Large intestine (tissue), 3 donors: ENCODE data around the gene CGB3. TPM values are rescaled to one million over a fixed set of nuclear protein-coding genes. Genes with fewer than 3 reads are reported as not detected.
A peak's percentile ranks its signal among the peaks of the same experiment; 100 is the strongest.
"Not testable (repeated sequence)": the region's sequence is repeated elsewhere in the genome, so short reads cannot be mapped to it uniquely, and the experiment has no call there.

ENCODE experiments used
- DNase-seq, 2 donors: peaks; one replicate each; pipeline versions ENCODE4 v3.0.0 to v3.0.0-alpha.2; 2013
- H3K27ac ChIP-seq: one replicate; pipeline ENCODE4 v1.5.1; 2013; ENCODE audit warnings: low read length
- H3K27me3 ChIP-seq: 2 replicates; pipeline ENCODE4 v1.6.1; 2013; ENCODE audit warnings: low read length; ENCODE audit not compliant: control insufficient read depth, insufficient read depth
- H3K36me3 ChIP-seq: 2 replicates; pipeline ENCODE4 v1.6.1; 2013; ENCODE audit warnings: low read length; ENCODE audit not compliant: control insufficient read depth, insufficient read depth
- H3K4me1 ChIP-seq: one replicate; pipeline ENCODE4 v1.6.1; 2013; ENCODE audit warnings: low read length; ENCODE audit not compliant: control insufficient read depth, insufficient read depth
- H3K4me3 ChIP-seq: one replicate; pipeline ENCODE4 v1.5.1; 2013; ENCODE audit warnings: low read length
- H3K9me3 ChIP-seq: one replicate; pipeline ENCODE4 v1.6.1; 2013; ENCODE audit warnings: mild to moderate bottlenecking, low read depth, low read length, moderate library complexity; ENCODE audit not compliant: control insufficient read depth
- WGBS: methylation state at CpG from one replicate; pipeline ENCODE4 v1.1.5; 2013; ENCODE audit warnings: low lambda C conversion rate; ENCODE audit not compliant: insufficient coverage; 5-methylcytosine and 5-hydroxymethylcytosine counted together
- polyA plus RNA-seq: library from polyadenylated mRNA; unstranded; fragments of 120-200 nt; gene quantifications from one replicate; pipeline ENCODE4 v1.2.1, GENCODE V29; 2013

Gene CGB3
- polyA plus RNA-seq, 1 donor, result not detected

GRCh38 chr19:49061000-49061399 is 36.9 kb upstream of the CGB3 start:
- Histone ChIP-seq H3K36me3 (no peaks in the 10 kb centered on the region), H3K4me3 (no peak overlapping the region), H3K27ac (no peak overlapping the region), H3K4me1 (peaks cover 13% of the 10 kb centered on the region), H3K9me3 (peaks cover 11% of the 10 kb centered on the region), H3K27me3 (peaks cover 90% of the 10 kb centered on the region)
- no CpG with 5 or more reads among the region's 2 CpGs for WGBS
- DNase-seq, result no peak

DNA sequence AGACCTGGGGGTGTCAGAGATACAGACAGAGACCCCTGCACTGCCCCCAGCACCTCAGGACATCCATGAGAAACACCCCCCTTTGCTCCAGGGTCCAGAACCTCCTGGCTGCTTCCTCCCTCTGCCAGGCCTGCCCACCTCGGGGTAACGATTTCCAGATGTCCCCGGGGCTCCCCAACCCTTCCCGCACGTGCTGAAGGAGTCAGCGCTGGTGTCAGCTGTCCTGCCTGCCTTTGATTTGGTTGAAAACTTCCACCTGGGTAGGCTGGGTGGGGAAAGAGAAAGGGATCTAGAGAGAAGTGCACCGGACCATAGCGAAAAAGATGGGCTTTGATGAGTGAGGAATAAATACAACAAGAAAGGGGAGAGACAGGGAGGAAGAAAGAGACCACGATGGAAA is 34.9 kb upstream of the CGB3 start:
- 58% methylated on average over 3 of the region's 9 CpGs for WGBS
- no peaks in the 10 kb centered on the region for H3K36me3 ChIP-seq
- peaks cover 11% of the 10 kb centered on the region for H3K9me3 ChIP-seq
- no peak overlapping the region for H3K4me3 ChIP-seq
- peaks cover 15% of the 10 kb centered on the region for H3K4me1 ChIP-seq
- no peak overlapping the region for H3K27ac ChIP-seq
- peaks cover 85% of the 10 kb centered on the region for H3K27me3 ChIP-seq
- no peak for DNase-seq

GRCh38 chr19:49058562-49058961 is 34.4 kb upstream of the CGB3 start:
- Histone ChIP-seq H3K9me3 (peaks cover 11% of the 10 kb centered on the region), H3K27ac (no peak overlapping the region), H3K4me1 (peaks cover 15% of the 10 kb centered on the region), H3K36me3 (no peaks in the 10 kb centered on the region), H3K27me3 (peaks cover 80% of the 10 kb centered on the region), H3K4me3 (no peak overlapping the region)
- no CpG with 5 or more reads among the region's 10 CpGs for WGBS
- no peak for DNase-seq

DNA sequence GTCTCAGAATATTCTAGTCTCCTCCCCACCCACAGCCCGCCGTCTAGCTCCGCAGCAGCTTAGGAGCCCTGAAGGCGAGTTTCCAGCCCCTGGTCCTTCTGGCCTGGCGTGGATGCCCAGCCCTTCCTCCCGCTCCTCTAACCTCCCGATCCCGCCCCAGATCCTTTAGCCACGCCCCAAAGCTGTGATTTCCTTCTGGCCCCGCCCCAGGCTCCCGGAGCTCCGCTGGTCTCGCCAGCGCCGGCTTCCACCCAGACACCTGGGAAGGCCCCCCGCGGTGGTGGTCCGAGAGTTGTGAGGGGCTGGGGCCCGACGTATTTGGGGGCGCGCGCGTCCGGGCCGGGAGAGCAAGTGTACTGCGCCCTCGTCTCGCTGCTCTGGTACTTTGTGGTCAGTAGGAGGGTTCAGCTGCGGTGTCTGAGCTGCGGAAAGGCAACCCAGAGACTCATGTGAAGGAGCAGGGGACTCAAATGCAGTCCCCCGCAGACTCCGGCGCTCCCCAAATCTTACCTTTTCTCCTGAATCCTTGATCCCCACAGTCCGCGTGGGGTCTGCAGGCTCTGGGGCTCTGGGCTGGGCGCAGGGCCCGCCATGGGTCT is 33.6 kb upstream of the CGB3 start, which contains the start of gene CGB7:
CGB7 (minus strand) TSS at position 114 of the 599 bp plus-strand sequence. CDS start 2,374 bp downstream, outside the sequence.
- Histone ChIP-seq H3K9me3 (peaks cover 11% of the 10 kb centered on the region), H3K36me3 (no peaks in the 10 kb centered on the region), H3K4me3 (peak within 1 kb of the TSS; percentile 35), H3K27ac (no peak within 1 kb of the TSS), H3K27me3 (peaks cover 73% of the 10 kb centered on the region), H3K4me1 (peaks cover 15% of the 10 kb centered on the region)
- peak in 1 of 2 donors; percentile 44 for DNase-seq
- no CpG with 5 or more reads among the region's 38 CpGs for WGBS

GRCh38 chr19:49056902-49057596 is 32.9 kb upstream of the CGB3 start:
- not testable (repeated sequence) for H3K36me3 ChIP-seq, H3K4me3 ChIP-seq, H3K27ac ChIP-seq, DNase-seq
- peaks cover 69% of the 10 kb centered on the region for H3K27me3 ChIP-seq
- H3K4me1 ChIP-seq, result peaks cover 15% of the 10 kb centered on the region
- peaks cover 11% of the 10 kb centered on the region for H3K9me3 ChIP-seq
- no CpG with 5 or more reads among the region's 34 CpGs for WGBS

GRCh38 chr19:49056101-49056901 is 32.2 kb upstream of the CGB3 start:
- Histone ChIP-seq H3K4me1 (peaks cover 15% of the 10 kb centered on the region), H3K27ac (no peak overlapping the region)
- DNase-seq, result peak in 1 of 2 donors; percentile 48

GRCh38 chr19:49050376-49051033 is 26.4 kb upstream of the CGB3 start:
- not testable (repeated sequence) for H3K9me3 ChIP-seq, DNase-seq, H3K36me3 ChIP-seq, H3K27ac ChIP-seq, H3K4me1 ChIP-seq, H3K27me3 ChIP-seq, H3K4me3 ChIP-seq
- WGBS, result no CpG with 5 or more reads among the region's 24 CpGs

More at GRCh38 chr19:49056101-49056901, 32.2 kb upstream of the CGB3 start:
- Histone ChIP-seq H3K36me3 (no peaks in the 10 kb centered on the region), H3K4me3 (peak overlapping the region; percentile 35), H3K9me3 (peaks cover 7% of the 10 kb centered on the region), H3K27me3 (peaks cover 61% of the 10 kb centered on the region)
- WGBS, result no CpG with 5 or more reads among the region's 63 CpGs

DNA sequence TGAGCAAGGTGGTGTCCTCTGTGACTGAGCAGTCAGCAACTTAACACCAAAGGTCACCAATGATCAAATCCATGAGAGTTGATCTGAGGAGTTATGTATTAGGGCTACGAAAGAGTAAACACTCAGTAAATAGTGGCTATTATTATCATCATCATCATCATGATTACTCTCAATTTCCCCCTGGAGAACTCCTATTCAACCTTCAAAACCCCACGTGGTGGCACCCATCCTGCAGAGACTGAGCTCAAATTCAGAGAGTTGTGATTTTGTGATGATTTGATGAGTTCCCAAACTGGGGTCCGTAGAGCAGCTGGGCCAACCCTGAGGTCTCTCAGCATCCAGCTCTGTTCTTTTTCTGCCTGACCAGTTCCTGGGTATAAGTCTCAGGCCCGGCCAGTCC is 25.7 kb upstream of the CGB3 start:
- not testable (repeated sequence) for H3K27ac ChIP-seq, DNase-seq, H3K9me3 ChIP-seq, H3K27me3 ChIP-seq, H3K4me1 ChIP-seq, H3K4me3 ChIP-seq, H3K36me3 ChIP-seq
- no CpG with 5 or more reads among the region's 4 CpGs for WGBS

- H3K4me3 ChIP-seq, H3K27ac ChIP-seq, H3K27me3 ChIP-seq, H3K4me1 ChIP-seq, DNase-seq, H3K36me3 ChIP-seq, H3K9me3 ChIP-seq: not testable (repeated sequence)
- no CpG with 5 or more reads among the region's 12 CpGs for WGBS
These were observed 24.9 kb upstream of the CGB3 start, which contains the start of gene CGB8 for GRCh38 chr19:49049011-49049410. Gene CGB8 (minus strand): TSS chr19:49049111. CDS start chr19:49048739, 372 bp downstream.

GRCh38 chr19:49043548-49043947 is 19.4 kb upstream of the CGB3 start, which contains the start of gene CGB5:
Gene CGB5 (plus strand): TSS chr19:49043848. CDS start chr19:49044210, 362 bp downstream.
- H3K4me1 ChIP-seq, H3K9me3 ChIP-seq, H3K27ac ChIP-seq, H3K4me3 ChIP-seq, H3K27me3 ChIP-seq, H3K36me3 ChIP-seq, DNase-seq: not testable (repeated sequence)
- no CpG with 5 or more reads among the region's 15 CpGs for WGBS
